ENCODE measurements around the gene SCAF8.

SCAF8 gene

GRCh38 chr6:154824076-154824475, 90.9 kb downstream of the SCAF8 start:
- FAIRE-seq (no peak), DNase-seq (ENCODE audit: insufficient read length, low spot score) (no peak)

GRCh38 chr6:154829970-154830369, 96.8 kb downstream of the SCAF8 start:
- DNase-seq (ENCODE audit: insufficient read length, low spot score): no peak
- FAIRE-seq: no peak

- DNase-seq (ENCODE audit: insufficient read length, low spot score) (no peak), FAIRE-seq (no peak)
Measured at GRCh38 chr6:154830771-154831170, 97.6 kb downstream of the SCAF8 start.

DNA sequence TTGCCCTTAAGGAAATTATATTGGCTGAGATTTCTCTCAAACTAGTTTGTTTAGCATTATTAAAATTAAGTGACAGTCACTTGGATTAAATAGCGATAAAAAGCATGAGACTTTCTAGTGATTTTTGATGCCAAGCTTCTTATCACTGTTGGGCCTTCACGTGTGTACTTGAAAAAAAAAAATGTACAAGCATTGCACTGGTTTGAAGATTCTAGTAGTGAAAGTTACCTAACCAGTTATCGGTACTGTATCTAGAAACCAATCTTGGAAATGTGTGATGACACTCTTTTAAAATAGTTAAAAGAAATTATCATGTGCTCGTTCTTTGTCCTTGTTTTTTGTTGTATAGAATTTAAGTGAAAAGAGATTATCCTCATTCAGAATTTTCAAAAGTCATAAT, 102.1 kb downstream of the SCAF8 start:
- FAIRE-seq (no peak), DNase-seq (ENCODE audit: insufficient read length, low spot score) (no peak)

DNA sequence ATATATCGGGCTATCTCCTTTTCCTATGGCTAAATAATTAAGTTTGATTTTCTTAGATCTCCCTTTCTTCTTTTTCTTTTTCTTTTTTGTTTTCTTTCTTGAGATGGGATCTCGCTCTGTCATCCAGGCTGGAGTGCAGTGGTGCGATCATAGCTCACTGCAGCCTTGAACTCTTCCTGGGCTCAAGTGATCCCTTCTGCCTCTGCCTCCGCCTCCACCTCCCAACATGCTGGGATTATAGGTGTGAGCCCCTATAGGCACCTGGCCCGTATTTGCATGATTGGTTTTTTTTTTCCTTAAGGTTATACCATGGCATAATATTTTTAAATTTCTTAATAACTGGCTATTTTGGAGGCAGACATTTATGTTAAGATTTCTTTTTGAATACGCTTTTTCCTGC, 106.3 kb downstream of the SCAF8 start:
- DNase-seq (ENCODE audit: insufficient read length, low spot score) (no peak), FAIRE-seq (no peak)

GRCh38 chr6:154840363-154840762, 107.1 kb downstream of the SCAF8 start:
- DNase-seq (ENCODE audit: insufficient read length, low spot score) (no peak), FAIRE-seq (no peak)

DNA sequence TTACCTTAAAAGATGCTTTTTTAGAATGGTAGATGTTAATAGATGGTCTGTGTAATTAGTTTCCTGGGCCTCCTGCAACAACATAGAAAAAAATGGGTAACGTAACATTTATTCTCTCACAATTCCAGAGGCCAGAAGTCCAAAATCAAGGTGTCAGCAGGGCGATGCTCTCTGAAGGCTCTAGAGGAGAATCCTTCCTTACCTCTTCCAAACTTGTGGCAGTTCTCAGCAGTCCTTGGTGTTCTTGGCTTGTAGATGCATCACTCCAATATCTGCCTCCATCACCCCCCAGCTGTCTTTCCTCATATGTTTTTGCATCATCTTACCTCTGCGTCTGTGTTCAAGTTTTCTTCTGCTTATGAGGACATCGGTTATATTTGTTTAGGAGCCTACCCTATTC, 107.9 kb downstream of the SCAF8 start:
- DNase-seq (ENCODE audit: insufficient read length, low spot score) (no peak), FAIRE-seq (peak; percentile 45)

- DNase-seq (ENCODE audit: insufficient read length, low spot score) (no peak), FAIRE-seq (no peak)
Measured at GRCh38 chr6:154842833-154843232, 109.6 kb downstream of the SCAF8 start.

DNA sequence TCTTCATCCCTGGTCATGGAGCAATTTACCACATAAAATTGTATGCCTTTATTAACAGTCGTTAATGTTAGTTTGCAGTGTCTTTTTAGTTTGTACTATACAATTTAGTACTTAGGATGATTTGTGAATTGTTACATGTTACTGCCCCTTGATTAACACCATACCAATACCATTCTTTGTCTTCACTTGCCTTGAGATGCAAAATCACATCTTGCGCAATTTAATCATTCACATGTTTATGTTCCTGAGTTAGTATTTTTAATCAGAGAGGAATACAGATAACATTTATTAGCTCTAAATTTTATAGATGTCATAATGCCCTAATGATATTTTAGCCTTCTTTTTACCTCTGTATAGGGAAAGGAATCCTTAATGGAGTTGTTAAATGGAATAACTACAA, 114.1 kb downstream of the SCAF8 start:
- FAIRE-seq (no peak), DNase-seq (ENCODE audit: insufficient read length, low spot score) (no peak)

DNA sequence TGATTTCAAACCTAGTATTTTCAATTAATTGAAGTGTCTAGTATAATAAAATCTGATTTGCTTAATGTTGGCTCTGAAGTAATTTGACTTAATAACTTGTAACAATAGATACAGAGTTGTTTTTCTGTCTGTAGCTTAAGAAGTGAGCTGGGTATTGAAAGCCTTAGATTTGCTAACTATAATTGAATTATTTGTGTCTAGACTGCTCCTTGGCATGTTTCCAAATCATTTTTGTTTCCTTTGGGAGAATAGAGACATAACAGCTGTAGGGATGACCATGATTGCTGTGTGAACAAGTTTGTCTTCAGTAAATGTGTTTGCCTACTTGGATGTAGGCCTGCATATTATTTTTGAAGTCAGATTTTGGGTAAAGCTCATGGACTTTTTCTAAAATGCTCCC, 115.4 kb downstream of the SCAF8 start:
- FAIRE-seq (no peak), DNase-seq (ENCODE audit: insufficient read length, low spot score) (no peak)

DNA sequence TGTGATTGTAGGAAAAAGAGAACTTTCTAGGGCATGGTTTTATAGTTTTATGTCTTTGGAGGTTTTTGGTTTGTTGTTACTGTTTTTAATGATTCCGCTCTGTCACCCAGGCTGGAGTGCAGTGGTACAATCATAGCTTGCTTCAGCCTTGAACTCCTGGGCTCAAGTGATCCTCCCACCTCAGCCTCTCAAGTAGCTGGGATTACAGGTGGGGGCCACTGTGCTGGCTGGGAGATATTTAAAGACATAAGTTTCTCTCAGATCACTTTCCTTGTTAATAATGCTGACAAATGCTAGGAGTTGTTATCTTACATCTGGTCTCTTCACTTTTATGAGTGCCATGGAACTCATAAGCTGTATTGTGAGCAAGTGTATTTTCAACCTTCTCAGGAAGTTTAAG, 116.3 kb downstream of the SCAF8 start:
- FAIRE-seq (no peak), DNase-seq (ENCODE audit: insufficient read length, low spot score) (no peak)

- DNase-seq (ENCODE audit: insufficient read length, low spot score) (no peak), FAIRE-seq (no peak)
Measured at GRCh38 chr6:154852687-154853086, 119.5 kb downstream of the SCAF8 start.

GRCh38 chr6:154857529-154857928, 124.3 kb downstream of the SCAF8 start:
- DNase-seq (ENCODE audit: insufficient read length, low spot score): no peak
- FAIRE-seq: no peak

GRCh38 chr6:154861825-154862224, 128.6 kb downstream of the SCAF8 start:
- FAIRE-seq: no peak
- no peak for DNase-seq (ENCODE audit: insufficient read length, low spot score)

DNA sequence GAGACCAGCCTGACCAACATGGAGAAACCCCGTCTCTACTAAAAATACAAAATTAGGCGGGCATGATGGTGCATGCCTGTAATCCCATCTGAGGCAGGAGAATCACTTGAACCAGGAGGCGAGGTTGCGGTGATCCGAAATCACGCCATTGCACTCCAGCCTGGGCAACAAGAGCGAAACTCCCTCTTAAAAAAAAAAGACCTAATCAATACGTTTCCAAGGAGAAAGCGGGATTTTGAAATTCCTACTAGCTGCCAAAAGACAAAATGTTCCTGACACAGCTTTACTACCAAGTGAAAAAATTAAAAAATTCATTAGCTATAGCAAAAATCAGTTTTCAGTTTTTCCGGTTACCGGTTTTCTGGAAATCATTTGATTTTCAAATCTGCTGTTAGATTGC, 129.3 kb downstream of the SCAF8 start:
- FAIRE-seq (no peak), DNase-seq (ENCODE audit: insufficient read length, low spot score) (no peak)

DNA sequence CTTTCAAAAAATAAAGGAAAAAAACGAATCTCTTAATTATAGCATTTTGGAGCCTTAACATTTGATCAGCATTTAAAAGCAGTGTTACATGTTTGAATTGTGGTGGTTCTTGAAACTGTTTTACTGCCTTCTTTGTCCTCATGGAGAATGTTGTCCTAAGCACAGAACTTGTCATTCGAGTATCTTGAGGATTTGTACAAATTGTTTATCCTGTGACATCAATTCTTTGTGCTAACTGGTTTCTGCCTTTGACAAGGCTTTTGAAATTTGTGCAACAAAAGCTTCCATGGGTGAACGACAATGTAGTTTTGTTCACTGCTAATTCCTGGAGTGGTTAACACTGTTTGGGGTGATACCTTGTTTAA, 130.8 kb downstream of the SCAF8 start:
- DNase-seq (ENCODE audit: insufficient read length, low spot score): no peak
- FAIRE-seq: no peak

- DNase-seq (ENCODE audit: insufficient read length, low spot score): no peak
- no peak for FAIRE-seq
Measured at GRCh38 chr6:154865291-154865690, 132.1 kb downstream of the SCAF8 start.

DNA sequence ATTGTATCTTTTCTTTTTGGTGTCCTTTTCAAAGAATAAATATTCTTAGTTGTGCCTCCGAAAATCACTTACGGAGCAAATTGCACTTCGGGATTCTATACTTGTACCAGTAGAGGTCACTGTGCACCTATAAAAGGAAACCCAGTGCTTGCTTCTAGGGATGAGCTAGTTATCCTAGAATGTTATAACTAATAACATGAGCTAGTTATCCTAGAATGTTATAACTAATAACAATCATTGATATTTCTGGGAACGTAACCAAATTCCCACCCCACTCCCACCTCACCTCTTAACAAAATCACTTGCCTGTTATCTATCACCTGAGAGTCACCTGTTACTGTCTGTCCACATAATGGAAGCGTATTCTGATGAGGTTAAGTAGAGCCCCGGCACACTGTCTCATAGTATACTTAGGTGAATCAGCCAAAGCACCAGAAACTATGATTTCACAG, 135.0 kb downstream of the SCAF8 start:
- DNase-seq (ENCODE audit: insufficient read length, low spot score) (no peak), FAIRE-seq (no peak)

- FAIRE-seq (no peak), DNase-seq (ENCODE audit: insufficient read length, low spot score) (no peak)
Measured at GRCh38 chr6:154872542-154873114, 139.4 kb downstream of the SCAF8 start.

DNA sequence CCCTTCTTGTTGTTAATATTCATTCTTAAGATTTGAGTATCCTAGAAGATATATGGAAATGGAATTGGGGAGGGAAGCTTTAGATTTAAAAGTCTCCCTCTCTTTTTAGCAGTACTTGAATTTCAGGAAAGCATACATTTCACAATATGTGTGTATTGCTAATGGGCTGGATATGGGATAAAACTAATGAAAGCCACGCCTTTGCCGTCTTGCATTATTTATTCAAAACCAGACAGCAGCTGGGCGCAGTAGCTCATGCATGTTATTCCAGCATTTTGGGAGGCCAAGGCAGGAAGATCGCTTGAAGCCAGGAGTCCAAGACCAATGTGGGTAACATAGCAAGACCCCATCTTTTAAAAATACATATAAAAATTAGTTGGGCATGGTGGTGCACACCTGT, 140.3 kb downstream of the SCAF8 start:
- FAIRE-seq (no peak), DNase-seq (ENCODE audit: insufficient read length, low spot score) (no peak)

DNA sequence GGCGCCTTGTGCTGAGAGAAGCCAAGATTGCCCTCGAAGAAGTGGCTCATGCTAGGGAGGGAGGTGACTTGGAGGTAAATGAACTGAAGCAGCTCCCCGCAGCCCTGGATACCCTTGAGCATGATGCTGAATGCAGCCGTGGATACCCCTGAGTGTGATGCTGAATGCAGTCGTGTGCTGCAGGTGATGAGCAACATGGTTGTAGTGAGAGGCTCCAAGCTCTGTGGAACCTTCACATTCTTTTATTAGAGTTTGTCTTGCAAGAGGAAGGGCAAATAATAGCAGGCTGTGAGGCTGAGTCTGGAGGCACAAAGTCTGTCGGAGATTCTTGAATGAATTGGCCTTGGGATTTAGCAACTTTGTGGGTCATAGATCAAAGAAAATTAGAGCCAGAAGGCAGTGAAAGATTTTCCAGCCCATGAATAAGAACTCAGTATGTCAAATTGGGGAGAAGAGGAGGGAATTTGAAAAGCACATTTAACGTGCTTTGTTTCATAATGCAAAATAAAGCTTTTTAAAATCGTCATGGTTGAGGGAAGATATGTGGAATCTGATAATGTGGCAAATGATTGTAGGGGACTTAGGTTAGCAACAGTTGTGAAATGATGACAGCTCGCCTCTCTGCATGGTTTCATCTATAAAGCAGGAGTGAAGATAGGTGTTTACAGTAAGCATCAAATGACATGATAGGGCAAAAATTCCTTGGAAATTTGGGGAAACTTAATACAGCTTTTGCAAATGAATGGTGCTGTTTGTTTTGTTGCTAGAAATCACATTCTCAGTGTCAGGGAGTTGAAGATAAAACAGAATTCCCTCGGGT, 141.8 kb downstream of the SCAF8 start:
- no peak for FAIRE-seq
- DNase-seq (ENCODE audit: insufficient read length, low spot score): no peak

DNA sequence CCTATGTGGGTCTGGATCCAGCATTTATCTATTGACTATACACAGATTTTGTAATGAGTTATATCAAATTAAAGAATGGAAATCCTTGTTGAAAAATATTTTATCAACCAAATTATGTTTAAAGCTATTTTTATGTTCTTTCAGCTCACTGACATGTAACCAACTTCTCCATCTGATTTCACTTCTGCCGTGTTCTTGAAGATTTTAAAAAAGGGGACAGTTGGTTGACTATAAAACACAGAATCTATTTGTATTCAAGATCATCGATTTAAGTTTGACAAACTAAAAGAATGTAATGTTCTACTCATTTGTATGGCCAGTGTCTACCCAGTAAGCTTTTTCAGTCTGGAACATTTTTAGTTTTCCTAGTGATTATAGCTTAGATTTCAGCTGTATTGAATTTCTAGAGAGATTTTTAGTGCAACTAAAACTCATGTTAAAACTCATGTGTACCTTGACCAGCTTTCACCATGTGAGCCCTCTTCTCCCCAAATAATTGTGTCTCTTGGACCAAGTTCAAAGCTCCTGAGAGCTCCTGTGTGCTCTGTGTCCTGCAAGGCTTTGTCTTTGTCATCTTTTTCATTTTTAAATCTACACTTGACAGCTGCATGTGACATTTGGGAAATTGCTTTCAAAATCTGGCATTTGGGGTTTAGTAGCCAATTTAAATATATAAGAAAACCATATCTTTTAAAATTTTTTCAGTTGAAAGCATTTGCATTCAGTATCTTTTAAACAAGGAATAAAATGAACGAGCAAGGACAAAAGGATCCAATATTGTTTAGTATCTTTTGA, 143.5 kb downstream of the SCAF8 start:
- no peak for FAIRE-seq

More for the DNA sequence above, 143.5 kb downstream of the SCAF8 start:
- DNase-seq (ENCODE audit: insufficient read length, low spot score): no peak

Measured in GM19239 (cell line).